Esophagus squamous epithelium (tissue), 4 donors: ENCODE data around the gene ATP8A2.

Experiments used
- CTCF ChIP-seq, 6 experiments: fragments of 450-650 bp in 4 of 6; fragments of 200-600 bp in 2 of 6; sonication (generic) in 2 of 6; IDR thresholded peaks; one replicate each; pipeline ENCODE4 v1.5.1; 2016 to 2019; ENCODE audit warnings: antibody characterized with exemption in 6 of 6, mild to moderate bottlenecking in 4 of 6, moderate library complexity in 4 of 6
- POLR2A ChIP-seq, 4 donors: fragments of 450-650 bp; IDR thresholded peaks; one replicate each; pipeline ENCODE4 v1.6.1; 2017; ENCODE audit warnings: antibody characterized with exemption in 4 of 4, mild to moderate bottlenecking in 4 of 4, moderate library complexity in 3 of 4

GRCh38 chr13:25920931-25921330 lies 549.2 kb downstream of the ATP8A2 start:
- TF ChIP-seq CTCF (IDR thresholded peaks at IDR 0.05) (no peak), POLR2A (IDR thresholded peaks at IDR 0.05) (no peak)
